ENCODE results near the gene PRSS57.

DNA sequence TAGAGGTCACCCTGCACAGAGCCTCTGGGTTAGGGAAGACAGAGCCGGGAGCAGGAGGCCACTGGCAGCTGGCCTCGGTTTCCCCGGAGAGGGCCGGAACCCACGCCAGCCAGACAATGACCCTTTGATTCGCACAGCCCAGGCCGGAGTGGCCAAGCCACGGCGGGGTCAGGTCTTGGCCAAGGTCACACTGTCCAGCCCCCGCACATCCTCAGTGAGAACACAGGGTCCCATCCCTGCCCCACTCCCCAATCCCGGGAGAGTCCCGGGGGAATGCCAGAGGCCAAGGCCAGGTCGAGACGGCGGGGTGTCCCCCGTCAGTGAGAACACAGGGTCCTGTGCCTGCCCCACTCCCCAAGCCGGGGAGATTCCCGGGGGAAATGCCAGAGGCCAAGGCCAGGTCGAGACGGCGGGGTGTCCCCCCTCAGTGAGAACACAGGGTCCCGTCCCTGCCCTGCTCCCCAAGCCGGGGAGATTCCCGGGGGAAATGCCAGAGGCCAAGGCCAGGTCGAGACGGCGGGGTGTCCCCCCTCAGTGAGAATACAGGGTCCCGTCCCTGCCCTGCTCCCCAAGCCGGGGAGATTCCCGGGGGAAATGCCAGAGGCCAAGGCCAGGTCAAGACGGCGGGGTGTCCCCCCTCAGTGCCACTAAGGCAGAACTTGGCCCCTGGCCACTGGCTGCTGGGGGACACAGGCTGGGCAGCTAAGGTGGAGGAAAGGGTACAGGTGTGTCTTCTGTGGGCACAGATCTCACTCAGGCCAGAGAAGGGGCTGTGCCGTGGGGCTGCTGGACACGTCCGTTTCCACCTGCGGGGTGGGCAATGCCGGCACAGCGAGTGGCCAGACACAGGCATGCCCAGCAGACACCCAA lies 20.7 kb downstream of the PRSS57 start:
- TF ChIP-seq, protein P1, sequence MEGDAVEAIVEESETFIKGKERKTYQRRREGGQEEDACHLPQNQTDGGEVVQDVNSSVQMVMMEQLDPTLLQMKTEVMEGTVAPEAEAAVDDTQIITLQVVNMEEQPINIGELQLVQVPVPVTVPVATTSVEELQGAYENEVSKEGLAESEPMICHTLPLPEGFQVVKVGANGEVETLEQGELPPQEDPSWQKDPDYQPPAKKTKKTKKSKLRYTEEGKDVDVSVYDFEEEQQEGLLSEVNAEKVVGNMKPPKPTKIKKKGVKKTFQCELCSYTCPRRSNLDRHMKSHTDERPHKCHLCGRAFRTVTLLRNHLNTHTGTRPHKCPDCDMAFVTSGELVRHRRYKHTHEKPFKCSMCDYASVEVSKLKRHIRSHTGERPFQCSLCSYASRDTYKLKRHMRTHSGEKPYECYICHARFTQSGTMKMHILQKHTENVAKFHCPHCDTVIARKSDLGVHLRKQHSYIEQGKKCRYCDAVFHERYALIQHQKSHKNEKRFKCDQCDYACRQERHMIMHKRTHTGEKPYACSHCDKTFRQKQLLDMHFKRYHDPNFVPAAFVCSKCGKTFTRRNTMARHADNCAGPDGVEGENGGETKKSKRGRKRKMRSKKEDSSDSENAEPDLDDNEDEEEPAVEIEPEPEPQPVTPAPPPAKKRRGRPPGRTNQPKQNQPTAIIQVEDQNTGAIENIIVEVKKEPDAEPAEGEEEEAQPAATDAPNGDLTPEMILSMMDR (conservative IDR thresholded peaks at IDR 0.05 in 1 of 2, IDR thresholded peaks at IDR 0.05 in 1 of 2; ENCODE audit: extremely low read depth in 1 of 2, insufficient read depth in 1 of 2, low read depth in 1 of 2, low read length in 2 of 2) = no peak
- TF ChIP-seq EZH2 (IDR thresholded peaks at IDR 0.05; ENCODE audit: borderline replicate concordance, low read length) = no peak

Data from mammary epithelial cell (primary cell).